ENCODE data around the gene RHD. TPM values are rescaled to one million over a fixed set of nuclear protein-coding genes. Genes with fewer than 3 reads are reported as not detected.
"Not testable (repeated sequence)": the region's sequence is repeated elsewhere in the genome, so short reads cannot be mapped to it uniquely, and the experiment has no call there.

Gene RHD
- total and polyA plus RNA-seq, 7 experiments from 2014 or later: 0.15 to 0.28 (median 0.27) TPM; not detected in 3

DNA sequence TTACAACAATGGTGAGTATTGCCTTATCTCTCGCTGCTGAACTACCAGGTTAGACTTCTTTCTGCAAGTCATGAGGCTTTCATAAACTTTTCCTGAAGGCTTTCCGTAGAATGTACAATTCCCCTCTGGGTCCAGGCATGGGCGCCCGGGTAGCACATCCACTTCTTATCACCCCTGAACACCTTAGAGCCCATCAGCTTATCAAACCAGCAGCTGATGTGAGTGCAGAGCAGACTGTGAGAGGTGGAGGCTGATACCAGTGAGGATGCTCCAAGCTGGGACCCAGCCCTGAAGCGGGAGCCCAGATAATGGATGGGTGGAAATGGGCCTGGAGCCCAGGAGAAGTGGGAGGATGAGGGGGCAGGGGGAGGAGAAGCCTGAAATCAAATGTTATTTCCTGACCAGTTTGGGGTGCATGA, 7.4 kb downstream of the RHD start:
- DNase-seq; H3K27ac ChIP-seq (ENCODE audit: low read depth, low read length); intact Hi-C loops (cut with micrococcal nuclease); H3K27ac Mint-ChIP-seq; H3K4me1 ChIP-seq (ENCODE audit: control insufficient read depth in 2 of 2, insufficient read depth in 2 of 2, low read length in 2 of 2); H3K4me1 Mint-ChIP-seq; H3K36me3 Mint-ChIP-seq; H3K27me3 Mint-ChIP-seq; H3K4me3 Mint-ChIP-seq; POLR2A ChIA-PET; H3K4me3 ChIP-seq (ENCODE audit: low read length); H3K27me3 ChIP-seq (ENCODE audit: control insufficient read depth in 2 of 2, insufficient read depth in 2 of 2, low read length in 2 of 2); CTCF ChIA-PET; ATAC-seq; H3K9me3 Mint-ChIP-seq; H3K36me3 ChIP-seq (ENCODE audit: control insufficient read depth in 2 of 3, insufficient read depth in 3 of 3, low read length in 3 of 3); H3K9me3 ChIP-seq (ENCODE audit: control insufficient read depth in 2 of 3, low read length in 3 of 3): not testable (repeated sequence)

GRCh38 chr1:25285862-25286261, 13.6 kb downstream of the RHD start:
- H3K27ac ChIP-seq (ENCODE audit: low read depth, low read length); H3K4me3 Mint-ChIP-seq; H3K9me3 Mint-ChIP-seq; H3K27me3 Mint-ChIP-seq; H3K36me3 ChIP-seq (ENCODE audit: control insufficient read depth in 2 of 3, insufficient read depth in 3 of 3, low read length in 3 of 3); H3K9me3 ChIP-seq (ENCODE audit: control insufficient read depth in 2 of 3, low read length in 3 of 3); H3K4me1 Mint-ChIP-seq; H3K4me3 ChIP-seq (ENCODE audit: low read length); H3K27ac Mint-ChIP-seq; CTCF ChIA-PET; DNase-seq; H3K36me3 Mint-ChIP-seq; H3K27me3 ChIP-seq (ENCODE audit: control insufficient read depth in 2 of 2, insufficient read depth in 2 of 2, low read length in 2 of 2); POLR2A ChIA-PET; intact Hi-C loops (cut with micrococcal nuclease); H3K4me1 ChIP-seq (ENCODE audit: control insufficient read depth in 2 of 2, insufficient read depth in 2 of 2, low read length in 2 of 2); ATAC-seq: not testable (repeated sequence)

GRCh38 chr1:25287164-25287563, 14.9 kb downstream of the RHD start:
- H3K27ac ChIP-seq (ENCODE audit: low read depth, low read length); H3K9me3 Mint-ChIP-seq; intact Hi-C loops (cut with micrococcal nuclease); H3K36me3 Mint-ChIP-seq; DNase-seq; H3K27ac Mint-ChIP-seq; H3K36me3 ChIP-seq (ENCODE audit: control insufficient read depth in 2 of 3, insufficient read depth in 3 of 3, low read length in 3 of 3); H3K27me3 Mint-ChIP-seq; H3K4me3 Mint-ChIP-seq; H3K27me3 ChIP-seq (ENCODE audit: control insufficient read depth in 2 of 2, insufficient read depth in 2 of 2, low read length in 2 of 2); POLR2A ChIA-PET; H3K4me1 ChIP-seq (ENCODE audit: control insufficient read depth in 2 of 2, insufficient read depth in 2 of 2, low read length in 2 of 2); H3K9me3 ChIP-seq (ENCODE audit: control insufficient read depth in 2 of 3, low read length in 3 of 3); H3K4me3 ChIP-seq (ENCODE audit: low read length); H3K4me1 Mint-ChIP-seq; CTCF ChIA-PET; ATAC-seq: not testable (repeated sequence)

- H3K4me3 Mint-ChIP-seq; H3K9me3 Mint-ChIP-seq; H3K9me3 ChIP-seq (ENCODE audit: control insufficient read depth in 2 of 3, low read length in 3 of 3); intact Hi-C loops (cut with micrococcal nuclease); H3K4me1 ChIP-seq (ENCODE audit: control insufficient read depth in 2 of 2, insufficient read depth in 2 of 2, low read length in 2 of 2); H3K4me1 Mint-ChIP-seq; H3K27ac Mint-ChIP-seq; CTCF ChIA-PET; H3K27ac ChIP-seq (ENCODE audit: low read depth, low read length); H3K4me3 ChIP-seq (ENCODE audit: low read length); DNase-seq; H3K27me3 Mint-ChIP-seq; ATAC-seq; POLR2A ChIA-PET; H3K27me3 ChIP-seq (ENCODE audit: control insufficient read depth in 2 of 2, insufficient read depth in 2 of 2, low read length in 2 of 2); H3K36me3 Mint-ChIP-seq; H3K36me3 ChIP-seq (ENCODE audit: control insufficient read depth in 2 of 3, insufficient read depth in 3 of 3, low read length in 3 of 3): not testable (repeated sequence)
Observed at GRCh38 chr1:25288573-25289101, 16.3 kb downstream of the RHD start.

DNA sequence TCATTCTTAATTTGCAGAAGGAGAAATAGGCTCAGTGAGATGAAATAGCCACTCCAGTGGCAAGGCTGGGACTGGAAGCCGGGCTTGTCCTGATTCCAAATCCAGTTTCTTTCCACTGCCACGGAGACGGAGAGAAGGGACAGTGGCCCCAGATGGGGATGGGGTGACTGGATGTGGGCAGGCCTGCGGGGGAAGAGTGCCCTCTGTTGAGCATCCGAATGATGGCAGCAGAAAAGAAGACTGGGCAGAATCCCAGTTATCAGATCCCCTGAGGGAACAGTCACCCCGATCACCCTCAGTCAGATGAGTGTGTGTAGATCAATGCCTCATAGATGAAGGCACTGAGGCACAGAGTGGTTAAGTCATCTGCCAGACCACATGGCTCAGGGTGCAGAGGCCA, 17.7 kb downstream of the RHD start:
- H3K4me3 ChIP-seq (ENCODE audit: low read length); CTCF ChIA-PET; H3K4me1 ChIP-seq (ENCODE audit: control insufficient read depth in 2 of 2, insufficient read depth in 2 of 2, low read length in 2 of 2); H3K9me3 Mint-ChIP-seq; H3K4me1 Mint-ChIP-seq; H3K27me3 ChIP-seq (ENCODE audit: control insufficient read depth in 2 of 2, insufficient read depth in 2 of 2, low read length in 2 of 2); H3K36me3 ChIP-seq (ENCODE audit: control insufficient read depth in 2 of 3, insufficient read depth in 3 of 3, low read length in 3 of 3); H3K27ac ChIP-seq (ENCODE audit: low read depth, low read length); H3K4me3 Mint-ChIP-seq; H3K27me3 Mint-ChIP-seq; H3K27ac Mint-ChIP-seq; POLR2A ChIA-PET; H3K36me3 Mint-ChIP-seq; intact Hi-C loops (cut with micrococcal nuclease); H3K9me3 ChIP-seq (ENCODE audit: control insufficient read depth in 2 of 3, low read length in 3 of 3): not testable (repeated sequence)
- peak in 1 of 9 donors; percentile 7 for DNase-seq
- peak; percentile 86 for ATAC-seq

GRCh38 chr1:25293426-25293825, 21.1 kb downstream of the RHD start:
- H3K27me3 Mint-ChIP-seq; H3K4me3 Mint-ChIP-seq; H3K27me3 ChIP-seq (ENCODE audit: control insufficient read depth in 2 of 2, insufficient read depth in 2 of 2, low read length in 2 of 2); H3K9me3 Mint-ChIP-seq; ATAC-seq; H3K36me3 Mint-ChIP-seq; H3K4me3 ChIP-seq (ENCODE audit: low read length); H3K36me3 ChIP-seq (ENCODE audit: control insufficient read depth in 2 of 3, insufficient read depth in 3 of 3, low read length in 3 of 3); H3K4me1 Mint-ChIP-seq; H3K27ac ChIP-seq (ENCODE audit: low read depth, low read length); H3K9me3 ChIP-seq (ENCODE audit: control insufficient read depth in 2 of 3, low read length in 3 of 3); POLR2A ChIA-PET; H3K27ac Mint-ChIP-seq; CTCF ChIA-PET; DNase-seq; intact Hi-C loops (cut with micrococcal nuclease); H3K4me1 ChIP-seq (ENCODE audit: control insufficient read depth in 2 of 2, insufficient read depth in 2 of 2, low read length in 2 of 2): not testable (repeated sequence)

DNA sequence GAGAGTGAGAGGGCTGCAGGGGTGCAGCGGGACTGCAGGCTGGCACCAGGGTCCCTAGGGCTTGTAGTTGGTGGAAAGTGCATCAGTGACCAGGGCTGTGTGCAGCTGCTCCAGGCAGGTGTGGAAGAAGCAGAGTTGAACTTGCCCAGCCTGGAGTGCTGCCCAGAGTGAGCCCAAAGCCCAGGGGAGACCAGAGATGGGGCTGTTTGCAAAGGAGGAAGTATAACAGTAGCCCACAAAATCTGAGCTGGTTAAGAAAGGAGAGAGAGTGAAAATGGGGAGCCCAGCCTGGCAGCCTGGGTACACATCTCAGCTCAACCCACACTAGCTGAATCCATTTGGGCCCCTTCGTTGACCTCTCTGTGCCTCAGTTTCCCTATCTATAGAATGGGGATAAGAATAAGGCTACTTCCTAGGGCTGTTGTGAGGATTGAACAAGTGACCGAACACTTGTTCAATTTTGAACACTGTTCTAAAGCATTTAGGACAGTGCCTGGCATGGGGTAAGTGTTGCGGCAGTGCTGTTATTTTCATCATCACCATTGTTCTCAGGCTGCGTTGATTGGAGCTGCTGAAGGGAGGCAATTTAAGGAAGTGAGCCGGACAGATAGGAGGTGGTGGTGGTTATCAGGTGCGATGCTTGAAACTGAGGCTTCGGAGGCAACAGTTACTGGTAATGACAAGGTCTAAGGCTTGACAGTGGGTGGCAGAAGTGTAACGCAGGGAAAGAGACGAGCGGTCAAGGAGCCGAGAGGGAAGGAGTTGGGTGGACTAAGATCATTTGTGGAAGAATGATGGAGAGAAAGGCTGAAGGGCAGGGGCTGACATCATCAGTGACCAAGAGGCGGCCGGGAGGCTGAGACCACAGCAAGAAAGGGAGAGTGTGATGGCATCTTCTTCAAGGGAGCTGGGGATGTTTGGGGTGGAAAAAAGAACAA, 22.8 kb downstream of the RHD start:
- H3K27me3 ChIP-seq (ENCODE audit: control insufficient read depth in 2 of 2, insufficient read depth in 2 of 2, low read length in 2 of 2); H3K27ac ChIP-seq (ENCODE audit: low read depth, low read length); H3K4me3 ChIP-seq (ENCODE audit: low read length); H3K4me1 ChIP-seq (ENCODE audit: control insufficient read depth in 2 of 2, insufficient read depth in 2 of 2, low read length in 2 of 2); H3K27me3 Mint-ChIP-seq; H3K36me3 Mint-ChIP-seq; H3K9me3 Mint-ChIP-seq; ATAC-seq; H3K27ac Mint-ChIP-seq; DNase-seq; POLR2A ChIA-PET; H3K4me1 Mint-ChIP-seq; H3K9me3 ChIP-seq (ENCODE audit: control insufficient read depth in 2 of 3, low read length in 3 of 3); CTCF ChIA-PET; intact Hi-C loops (cut with micrococcal nuclease); H3K4me3 Mint-ChIP-seq; H3K36me3 ChIP-seq (ENCODE audit: control insufficient read depth in 2 of 3, insufficient read depth in 3 of 3, low read length in 3 of 3): not testable (repeated sequence)

All from naive thymus-derived CD4-positive, alpha-beta T cell (primary cell).